Gastroesophageal sphincter (tissue), 3 donors: ENCODE measurements around the gene TSPAN14.

Experiments used
- CTCF ChIP-seq, 4 experiments: fragments of 200-600 bp in 2 of 4; fragments of 450-650 bp in 2 of 4; sonication (generic) in 1 of 4; IDR thresholded peaks; one replicate each; pipeline ENCODE4 v1.5.1; 2017 to 2019; ENCODE audit warnings: antibody characterized with exemption in 4 of 4, mild to moderate bottlenecking in 2 of 4, moderate library complexity in 2 of 4
- POLR2A ChIP-seq, 2 donors: fragments of 450-650 bp; IDR thresholded peaks; one replicate each; pipeline ENCODE4 v1.6.1; 2017; ENCODE audit warnings: antibody characterized with exemption in 2 of 2, mild to moderate bottlenecking in 2 of 2, moderate library complexity in 1 of 2

- TF ChIP-seq POLR2A (IDR thresholded peaks at IDR 0.05) (no peak), CTCF (IDR thresholded peaks at IDR 0.05) (no peak)
Measured at GRCh38 chr10:80472234-80473095, 18.4 kb downstream of the TSPAN14 start.
